Peyer's patch (tissue), 4 donors: ENCODE measurements around the gene ZGPAT.

Experiments
- POLR2A ChIP-seq, 2 donors: fragments of 450-650 bp; IDR thresholded peaks; one replicate each; pipeline ENCODE4 v1.5.1; 2017; ENCODE audit warnings: antibody characterized with exemption in 2 of 2, mild to moderate bottlenecking in 2 of 2, moderate library complexity in 2 of 2
- TF ChIP-seq, protein P1 (sequence below), 6 experiments: fragments of 450-650 bp in 4 of 6; fragments of 200-600 bp in 2 of 6; sonication (generic) in 1 of 6; IDR thresholded peaks; one replicate each; pipeline ENCODE4 v1.5.1; 2017 to 2019; ENCODE audit warnings: antibody characterized with exemption in 6 of 6, mild to moderate bottlenecking in 3 of 6, moderate library complexity in 1 of 6

DNA sequence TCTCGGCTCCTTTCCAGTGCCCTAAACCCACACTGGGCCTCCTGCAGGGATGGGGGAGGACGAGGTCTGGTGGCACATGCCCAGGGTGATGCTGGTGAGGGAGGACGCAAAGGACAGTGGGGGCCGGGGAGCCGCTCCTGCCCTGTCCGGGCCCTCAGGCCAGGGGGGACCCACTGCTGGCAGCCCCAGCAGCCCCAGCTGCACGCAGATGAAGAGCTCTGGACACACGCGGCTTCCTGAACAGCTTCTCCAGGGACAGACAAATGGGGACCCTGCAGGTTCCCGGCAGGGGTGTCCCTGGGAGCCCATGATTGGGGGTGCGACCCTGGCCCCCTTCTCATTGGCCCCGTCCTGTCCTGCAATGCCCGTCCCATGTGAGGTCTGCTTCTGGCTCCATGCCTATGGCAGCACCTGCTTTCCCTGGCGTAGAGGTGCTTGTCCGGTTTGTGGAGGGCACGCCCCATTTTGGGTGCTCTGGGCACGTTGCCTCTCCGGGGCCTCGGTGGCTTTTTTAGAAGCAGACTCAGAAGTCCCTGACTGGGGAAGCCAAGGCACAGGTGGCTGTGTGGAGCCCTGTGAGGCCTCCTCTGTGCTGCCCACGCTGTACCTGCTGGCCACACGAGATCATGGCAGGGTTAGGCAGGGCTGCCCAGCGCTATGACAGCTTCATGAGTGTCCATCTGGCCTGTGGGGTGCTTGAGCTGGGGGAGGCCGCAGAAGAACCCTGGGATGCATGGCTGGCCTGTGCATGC, 26.8 kb upstream of the ZGPAT start:
- TF ChIP-seq, protein P1, sequence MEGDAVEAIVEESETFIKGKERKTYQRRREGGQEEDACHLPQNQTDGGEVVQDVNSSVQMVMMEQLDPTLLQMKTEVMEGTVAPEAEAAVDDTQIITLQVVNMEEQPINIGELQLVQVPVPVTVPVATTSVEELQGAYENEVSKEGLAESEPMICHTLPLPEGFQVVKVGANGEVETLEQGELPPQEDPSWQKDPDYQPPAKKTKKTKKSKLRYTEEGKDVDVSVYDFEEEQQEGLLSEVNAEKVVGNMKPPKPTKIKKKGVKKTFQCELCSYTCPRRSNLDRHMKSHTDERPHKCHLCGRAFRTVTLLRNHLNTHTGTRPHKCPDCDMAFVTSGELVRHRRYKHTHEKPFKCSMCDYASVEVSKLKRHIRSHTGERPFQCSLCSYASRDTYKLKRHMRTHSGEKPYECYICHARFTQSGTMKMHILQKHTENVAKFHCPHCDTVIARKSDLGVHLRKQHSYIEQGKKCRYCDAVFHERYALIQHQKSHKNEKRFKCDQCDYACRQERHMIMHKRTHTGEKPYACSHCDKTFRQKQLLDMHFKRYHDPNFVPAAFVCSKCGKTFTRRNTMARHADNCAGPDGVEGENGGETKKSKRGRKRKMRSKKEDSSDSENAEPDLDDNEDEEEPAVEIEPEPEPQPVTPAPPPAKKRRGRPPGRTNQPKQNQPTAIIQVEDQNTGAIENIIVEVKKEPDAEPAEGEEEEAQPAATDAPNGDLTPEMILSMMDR (IDR thresholded peaks at IDR 0.05) = no peak
- TF ChIP-seq POLR2A (IDR thresholded peaks at IDR 0.05) = no peak
